ENCODE data around the gene ZNF138.

GRCh38 chr7:64839910-64840309, 45.7 kb downstream of the ZNF138 start:
- TF ChIP-seq CTCF (IDR thresholded peaks at IDR 0.05), result no peak
- TF ChIP-seq EZH2phosphoT487 (IDR thresholded peaks at IDR 0.05), result no peak
